ENCODE results near the gene FGF4.

DNA sequence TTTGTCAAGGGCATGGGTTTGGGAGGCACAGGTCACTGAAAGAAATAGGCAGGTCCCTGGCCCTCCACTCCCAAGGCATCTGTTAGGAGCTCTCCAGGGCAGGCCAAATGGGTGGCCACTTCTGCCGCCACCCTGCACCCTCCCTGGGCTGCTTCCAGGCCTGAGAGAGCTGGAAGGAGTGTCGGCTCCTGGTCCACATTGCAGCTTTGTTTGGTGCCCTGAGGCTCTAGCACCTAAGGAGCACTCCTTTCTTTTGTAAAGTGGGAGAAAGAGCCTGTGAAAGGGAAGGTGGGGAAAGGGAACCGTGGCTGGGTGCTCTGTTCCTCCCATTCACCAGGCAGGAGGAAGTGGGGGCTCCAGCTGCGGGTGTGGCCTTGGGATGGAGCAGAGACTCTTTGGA is 12.3 kb upstream of the FGF4 start:
- TF ChIP-seq, protein P1, sequence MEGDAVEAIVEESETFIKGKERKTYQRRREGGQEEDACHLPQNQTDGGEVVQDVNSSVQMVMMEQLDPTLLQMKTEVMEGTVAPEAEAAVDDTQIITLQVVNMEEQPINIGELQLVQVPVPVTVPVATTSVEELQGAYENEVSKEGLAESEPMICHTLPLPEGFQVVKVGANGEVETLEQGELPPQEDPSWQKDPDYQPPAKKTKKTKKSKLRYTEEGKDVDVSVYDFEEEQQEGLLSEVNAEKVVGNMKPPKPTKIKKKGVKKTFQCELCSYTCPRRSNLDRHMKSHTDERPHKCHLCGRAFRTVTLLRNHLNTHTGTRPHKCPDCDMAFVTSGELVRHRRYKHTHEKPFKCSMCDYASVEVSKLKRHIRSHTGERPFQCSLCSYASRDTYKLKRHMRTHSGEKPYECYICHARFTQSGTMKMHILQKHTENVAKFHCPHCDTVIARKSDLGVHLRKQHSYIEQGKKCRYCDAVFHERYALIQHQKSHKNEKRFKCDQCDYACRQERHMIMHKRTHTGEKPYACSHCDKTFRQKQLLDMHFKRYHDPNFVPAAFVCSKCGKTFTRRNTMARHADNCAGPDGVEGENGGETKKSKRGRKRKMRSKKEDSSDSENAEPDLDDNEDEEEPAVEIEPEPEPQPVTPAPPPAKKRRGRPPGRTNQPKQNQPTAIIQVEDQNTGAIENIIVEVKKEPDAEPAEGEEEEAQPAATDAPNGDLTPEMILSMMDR (conservative IDR thresholded peaks at IDR 0.05; ENCODE audit: low read depth, low read length) = no peak
- TF ChIP-seq EZH2 (IDR thresholded peaks at IDR 0.05; ENCODE audit: borderline replicate concordance, low read depth, low read length, poor library complexity, severe bottlenecking) = no peak
